Inferior parietal cortex (tissue), 1 donor: ENCODE data around the gene NBEAL1.
"Not testable (repeated sequence)": the region's sequence is repeated elsewhere in the genome, so short reads cannot be mapped to it uniquely, and the experiment has no call there.

ENCODE experiments used
- DNase-seq: peaks from one replicate; pipeline ENCODE4 v3.0.0-alpha.2; 2016; ENCODE audit errors: extremely low spot score

Gene NBEAL1

DNA sequence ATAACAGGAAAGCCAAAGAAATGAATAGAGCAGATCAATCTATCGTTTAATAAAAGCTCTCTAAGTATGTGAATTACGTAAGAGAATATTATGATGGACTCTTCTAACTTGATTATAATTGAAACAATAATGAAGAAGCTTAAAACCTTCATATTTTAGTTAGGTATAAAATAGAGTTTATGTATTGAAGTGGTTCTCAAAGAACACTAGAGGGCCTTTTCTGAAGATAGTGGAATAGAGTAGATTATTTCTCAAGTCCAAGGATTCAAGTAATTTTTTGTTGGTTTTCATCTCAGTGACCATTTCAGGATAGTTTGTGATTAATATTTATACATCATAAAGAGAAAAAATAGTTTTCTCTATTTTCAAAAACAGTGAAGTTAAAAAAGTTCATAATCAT, 97.7 kb downstream of the NBEAL1 start:
- no peak for DNase-seq

DNA sequence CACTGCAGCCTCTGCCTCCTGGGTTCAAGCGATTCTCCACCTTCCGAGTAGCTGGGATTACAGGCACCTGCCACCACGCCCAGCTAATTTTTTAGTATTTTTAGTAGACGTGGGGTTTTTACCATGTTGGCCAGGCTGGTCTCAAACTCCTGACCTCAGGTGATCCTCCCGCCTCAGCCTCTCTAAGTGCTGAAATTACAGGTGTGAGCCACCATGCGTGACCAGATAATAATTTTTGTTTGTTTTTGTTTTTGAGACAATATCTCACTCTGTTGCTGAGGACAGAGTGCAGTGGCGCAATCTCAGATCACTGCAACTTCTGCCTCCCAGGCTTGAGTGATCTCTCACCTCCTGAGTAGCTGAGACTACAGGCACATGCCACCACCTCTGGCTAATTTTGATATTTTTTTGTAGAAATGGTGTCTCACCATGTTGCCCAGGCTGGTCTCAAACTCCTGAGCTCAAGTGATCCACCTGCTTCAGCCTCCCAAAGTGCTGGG, 100.6 kb downstream of the NBEAL1 start:
- DNase-seq, result not testable (repeated sequence)

DNA sequence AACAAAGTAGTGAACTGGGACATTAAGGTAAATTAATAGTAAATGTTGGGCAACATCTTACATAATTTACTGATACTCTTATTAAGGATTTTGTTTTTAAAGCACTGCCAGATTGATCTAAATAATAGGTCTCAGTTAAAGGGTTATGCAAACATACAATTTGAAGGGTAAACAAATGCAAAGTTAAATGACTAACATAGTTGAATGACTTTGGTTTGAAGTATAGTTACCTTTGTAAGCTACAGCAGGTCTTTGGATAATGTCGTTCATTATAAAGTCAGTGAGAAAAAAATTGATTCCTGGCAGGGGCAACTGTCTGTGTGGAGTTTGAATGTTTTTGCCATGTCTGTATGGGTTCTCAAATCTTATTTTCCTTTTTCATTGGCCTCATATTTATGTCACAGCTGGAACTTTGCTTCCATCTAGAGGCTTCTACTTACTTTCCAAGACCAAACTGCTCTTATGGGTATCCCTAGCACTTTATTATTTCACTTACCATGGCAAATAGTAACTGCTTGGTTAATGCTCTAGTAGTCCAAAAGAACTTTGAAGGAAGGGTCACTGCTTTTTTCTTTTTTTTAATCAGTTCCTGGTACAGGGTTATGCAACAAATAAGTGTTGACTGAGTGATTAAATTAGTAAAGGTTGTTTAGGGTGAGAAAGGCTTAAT, 107.8 kb downstream of the NBEAL1 start:
- DNase-seq, result no peak

DNA sequence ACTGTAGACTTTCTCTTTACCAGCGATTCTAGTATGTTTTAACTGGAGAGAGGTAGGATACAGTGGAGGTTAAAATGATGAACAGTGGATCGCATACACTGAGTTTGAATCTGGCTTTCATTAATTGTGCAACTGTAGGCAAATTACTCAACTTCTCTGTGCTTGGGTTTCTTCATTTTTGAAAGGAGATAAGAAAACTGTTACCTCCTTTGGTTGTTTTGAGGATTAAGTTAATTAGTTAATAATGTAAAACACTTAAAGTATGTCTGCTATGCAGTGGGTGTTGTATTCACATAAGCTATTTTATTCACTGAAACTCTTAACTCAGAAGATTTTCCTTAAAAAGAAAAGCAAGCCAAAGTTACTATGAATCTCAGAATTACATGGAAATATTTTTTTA, 112.3 kb downstream of the NBEAL1 start:
- DNase-seq, result no peak

DNA sequence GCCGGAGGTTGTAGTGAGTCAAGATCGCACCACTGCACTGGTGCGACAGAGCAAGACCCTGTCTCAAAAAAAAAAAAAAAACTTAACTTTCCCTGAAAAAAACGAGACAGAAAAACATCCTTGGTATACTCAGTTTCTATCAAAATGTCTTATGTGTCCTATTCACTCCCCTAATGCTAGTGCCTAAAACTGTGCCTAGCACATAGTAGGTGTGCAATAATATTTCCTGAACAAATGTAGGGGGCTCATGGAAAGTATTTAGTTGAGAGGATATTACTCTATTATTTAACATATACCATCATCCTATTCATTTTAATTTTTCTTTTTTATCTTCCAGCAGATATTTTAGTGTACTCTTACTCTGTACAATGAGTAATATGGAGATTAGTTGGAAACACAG, 120.4 kb downstream of the NBEAL1 start:
- no peak for DNase-seq

DNA sequence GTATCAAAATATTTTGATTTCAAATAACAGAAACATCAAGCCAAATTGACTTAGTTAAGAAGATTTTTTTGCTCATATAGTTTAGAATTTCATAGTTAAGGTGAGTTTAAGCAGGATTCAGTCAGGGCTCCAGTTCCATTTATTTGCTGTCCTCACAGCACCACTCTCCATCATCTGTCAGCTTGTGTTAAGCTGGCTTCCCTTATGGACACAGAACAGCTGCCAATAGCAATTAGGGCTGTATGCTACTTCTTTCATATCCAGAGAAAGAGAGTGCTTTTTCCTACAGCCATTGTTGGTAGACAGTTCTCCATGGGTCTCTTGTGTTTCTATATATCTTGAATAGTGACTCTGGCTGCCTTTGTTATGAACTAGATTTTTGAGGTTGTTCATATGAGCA, 128.7 kb downstream of the NBEAL1 start:
- DNase-seq, result no peak

DNA sequence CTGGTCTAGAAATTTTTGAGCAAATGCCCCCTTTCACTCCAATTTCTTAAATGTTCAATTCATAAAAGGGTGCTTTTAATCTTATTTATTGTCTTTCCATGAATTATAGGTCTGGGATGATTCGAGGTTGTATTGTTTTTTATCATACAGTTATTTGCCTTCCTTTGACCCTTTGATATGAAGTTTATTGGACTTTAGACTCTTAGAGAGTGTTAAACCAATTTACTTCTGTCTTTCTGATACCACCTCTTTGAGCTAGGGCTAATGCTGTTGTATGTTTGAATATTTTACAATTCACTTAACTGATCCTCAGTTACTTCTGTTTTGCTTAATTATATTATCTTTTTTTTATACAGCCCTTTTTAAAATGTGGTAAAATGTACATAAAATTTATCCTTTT, 134.5 kb downstream of the NBEAL1 start:
- DNase-seq, result no peak

DNA sequence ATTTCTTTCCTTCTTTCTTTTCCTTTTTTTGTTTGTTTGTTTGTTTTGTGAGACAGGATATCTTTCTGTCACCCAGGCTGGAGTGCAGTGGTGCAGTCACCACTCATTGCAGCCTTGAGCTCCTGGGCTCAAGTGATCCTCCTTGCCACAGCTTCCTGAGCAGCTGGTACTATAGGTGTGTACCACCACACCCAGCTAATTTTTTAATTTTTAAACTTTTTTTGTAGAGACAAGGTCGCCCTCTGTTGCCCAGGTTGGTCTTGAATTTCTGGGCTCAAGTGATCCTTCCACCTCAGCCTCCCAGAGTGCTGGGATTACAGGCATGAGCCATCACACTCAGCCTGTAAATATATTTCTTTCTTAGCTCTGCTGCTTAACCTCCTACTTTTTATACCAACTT, 140.7 kb downstream of the NBEAL1 start:
- DNase-seq, result no peak

DNA sequence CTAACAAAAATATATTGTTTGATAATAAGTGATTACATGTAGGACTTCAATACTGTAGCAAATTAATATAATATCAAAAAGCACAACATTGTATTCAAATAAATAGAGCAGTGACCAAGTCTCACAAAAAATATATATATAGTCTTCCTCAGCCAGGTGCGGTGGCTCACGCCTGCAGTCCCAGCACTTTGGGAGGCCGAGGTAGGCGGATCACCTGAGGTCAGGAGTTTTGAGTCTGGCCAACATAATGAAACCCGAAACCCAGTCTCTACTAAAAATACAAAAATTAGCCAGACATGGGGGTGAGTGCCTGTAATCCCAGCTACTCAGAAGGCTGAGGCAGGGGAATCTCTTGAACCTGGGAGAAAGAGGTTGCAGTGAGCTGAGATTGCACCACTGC, 148.0 kb downstream of the NBEAL1 start:
- DNase-seq, result not testable (repeated sequence)

DNA sequence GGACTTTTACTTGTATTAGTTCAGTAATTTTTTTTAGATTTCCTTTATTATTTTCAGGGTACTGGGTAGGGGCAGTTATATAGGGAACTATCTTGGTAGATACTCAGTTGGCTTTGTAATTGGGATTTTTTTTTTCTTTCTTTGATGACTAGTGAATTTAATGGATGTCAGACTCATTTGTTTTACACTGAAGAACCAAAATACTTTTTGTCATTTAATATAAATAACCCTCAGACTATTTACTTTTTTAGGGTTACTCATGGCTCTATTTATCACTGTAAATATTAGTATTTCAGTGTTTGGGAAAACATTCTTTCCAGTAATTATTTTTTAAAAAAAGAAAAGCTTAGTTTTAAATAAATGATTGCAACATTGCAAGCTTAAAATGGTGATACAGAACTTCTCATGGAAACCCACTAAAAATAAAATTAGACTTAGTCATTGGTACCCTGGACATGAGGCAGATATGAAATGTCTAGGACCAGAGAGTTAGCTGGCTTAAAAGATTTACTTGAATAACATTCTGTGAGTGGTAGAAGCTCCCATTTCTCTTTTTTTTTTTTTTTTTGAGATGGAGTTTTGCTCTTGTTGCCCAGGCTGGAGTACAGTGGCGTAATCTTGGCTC, 149.7 kb downstream of the NBEAL1 start:
- DNase-seq, result no peak

DNA sequence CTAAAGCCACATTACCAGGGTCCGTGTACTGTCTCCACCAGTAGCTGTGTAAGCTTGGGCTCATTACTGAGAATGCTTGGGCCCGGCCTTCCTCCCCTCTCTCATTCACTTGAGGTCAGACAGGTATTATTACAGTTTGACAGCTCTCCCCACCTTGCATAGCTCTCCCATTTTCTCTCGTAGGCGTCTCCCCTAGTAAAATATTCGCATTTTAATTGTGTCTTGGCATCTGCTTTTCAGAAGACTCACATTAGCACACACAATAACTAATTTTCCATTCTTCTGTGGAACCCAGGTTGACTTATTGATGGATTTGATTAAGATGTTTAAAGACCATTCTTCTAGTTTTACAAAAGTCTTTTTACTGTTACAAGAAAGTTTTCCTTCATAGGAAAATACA, 153.1 kb downstream of the NBEAL1 start:
- no peak for DNase-seq

DNA sequence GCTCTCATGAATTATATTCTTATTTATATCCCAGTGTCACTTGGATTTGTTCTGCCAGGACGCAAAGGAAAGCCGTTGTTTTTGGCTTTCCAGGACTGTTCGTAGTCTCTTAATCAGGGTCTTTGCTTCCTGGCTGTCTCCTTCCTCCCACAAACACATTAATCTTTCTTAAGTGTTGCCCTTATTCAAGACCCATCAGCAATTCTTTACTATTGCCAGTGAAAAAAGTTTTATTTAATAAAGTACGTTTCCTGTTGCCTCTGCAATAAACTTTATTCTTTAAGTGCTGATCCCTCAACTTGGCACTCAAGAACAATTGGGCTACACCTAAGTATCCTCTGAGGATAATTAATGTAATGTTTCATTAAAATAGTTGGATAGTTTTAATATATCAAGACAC, 155.8 kb downstream of the NBEAL1 start:
- no peak for DNase-seq

DNA sequence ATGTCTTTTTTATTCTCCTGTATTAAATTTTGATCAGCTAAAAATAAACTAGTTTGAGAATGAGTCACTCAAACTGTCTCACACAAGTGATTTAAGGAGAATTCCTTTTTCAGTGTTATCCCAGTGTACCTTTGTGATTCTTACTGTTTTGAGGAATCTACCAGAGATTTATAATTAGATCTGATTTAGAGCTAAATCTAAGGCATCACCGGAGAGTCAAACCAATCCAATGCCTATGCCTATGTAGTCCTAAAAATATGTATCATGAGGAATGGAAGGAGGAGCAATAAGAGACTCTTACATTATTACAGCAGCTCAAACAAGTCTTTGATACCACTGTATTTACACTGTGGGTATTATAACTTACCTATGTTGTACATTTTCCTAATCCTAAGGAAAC, 160.7 kb downstream of the NBEAL1 start:
- no peak for DNase-seq

DNA sequence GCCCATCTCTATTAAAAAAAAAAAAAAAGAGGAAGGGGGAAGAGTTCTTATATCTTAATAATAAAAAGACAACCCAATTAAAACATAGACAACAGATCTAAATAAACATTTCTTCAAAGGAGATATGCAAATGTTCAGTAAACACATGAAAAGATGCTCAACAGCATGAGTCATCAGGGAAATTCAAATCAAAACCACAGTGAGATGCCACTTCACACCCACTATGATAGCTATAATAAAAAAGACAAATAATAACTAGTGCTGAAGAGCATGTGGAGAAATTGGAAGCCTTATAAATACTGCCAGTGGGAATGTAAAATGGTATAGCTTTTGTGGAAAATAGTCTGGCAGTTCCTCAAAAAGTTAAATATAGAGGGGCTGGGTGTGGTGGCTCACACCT, 162.7 kb downstream of the NBEAL1 start:
- DNase-seq, result no peak

DNA sequence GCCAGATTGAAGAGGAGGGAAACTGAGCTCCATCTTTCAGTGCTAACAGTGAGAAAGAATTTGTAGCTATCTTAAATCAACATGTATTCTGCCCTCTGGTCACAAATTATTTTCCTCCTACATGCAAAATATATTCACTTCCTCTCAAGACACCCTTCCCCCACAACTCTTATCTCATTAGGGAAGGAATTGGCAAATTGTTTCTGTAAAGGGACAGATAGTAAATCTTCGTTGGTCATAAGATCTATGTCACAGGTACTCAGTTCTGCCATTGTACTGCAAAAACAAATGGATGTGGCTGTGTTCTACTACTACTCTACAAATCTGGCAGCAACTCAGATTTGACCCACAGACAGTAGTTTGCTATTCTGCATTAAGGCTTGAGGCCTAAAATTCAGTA, 171.2 kb downstream of the NBEAL1 start:
- DNase-seq, result no peak

DNA sequence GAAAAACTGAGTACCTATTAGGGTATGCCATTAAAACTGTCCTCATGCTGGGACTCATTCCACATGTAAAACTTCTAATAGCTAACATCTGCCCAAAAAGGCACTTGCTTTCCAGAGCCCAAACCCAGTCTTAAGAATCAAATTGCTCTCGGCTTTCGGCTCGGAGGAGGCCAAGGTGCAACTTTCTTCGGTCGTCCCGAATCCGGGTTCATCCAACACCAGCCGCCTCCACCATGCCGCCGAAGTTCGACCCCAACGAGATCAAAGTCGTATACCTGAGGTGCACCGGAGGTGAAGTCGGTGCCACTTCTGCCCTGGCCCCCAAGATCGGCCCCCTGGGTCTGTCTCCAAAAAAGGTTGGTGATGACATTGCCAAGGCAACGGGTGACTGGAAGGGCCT, 175.9 kb downstream of the NBEAL1 start:
- not testable (repeated sequence) for DNase-seq

DNA sequence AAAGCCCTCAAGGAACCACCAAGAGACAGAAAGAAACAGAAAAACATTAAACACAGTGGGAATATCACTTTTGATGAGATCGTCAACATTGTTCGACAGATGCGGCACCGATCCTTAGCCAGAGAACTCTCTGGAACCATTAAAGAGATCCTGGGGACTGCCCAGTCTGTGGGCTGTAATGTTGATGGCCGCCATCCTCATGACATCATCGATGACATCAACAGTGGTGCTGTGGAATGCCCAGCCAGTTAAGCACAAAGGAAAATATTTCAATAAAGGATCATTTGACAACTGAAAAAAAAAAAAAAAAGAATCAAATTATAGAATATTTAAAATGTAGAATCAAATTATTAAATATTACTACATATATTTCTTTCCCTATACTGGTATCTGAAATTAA, 176.4 kb downstream of the NBEAL1 start:
- DNase-seq, result not testable (repeated sequence)

DNA sequence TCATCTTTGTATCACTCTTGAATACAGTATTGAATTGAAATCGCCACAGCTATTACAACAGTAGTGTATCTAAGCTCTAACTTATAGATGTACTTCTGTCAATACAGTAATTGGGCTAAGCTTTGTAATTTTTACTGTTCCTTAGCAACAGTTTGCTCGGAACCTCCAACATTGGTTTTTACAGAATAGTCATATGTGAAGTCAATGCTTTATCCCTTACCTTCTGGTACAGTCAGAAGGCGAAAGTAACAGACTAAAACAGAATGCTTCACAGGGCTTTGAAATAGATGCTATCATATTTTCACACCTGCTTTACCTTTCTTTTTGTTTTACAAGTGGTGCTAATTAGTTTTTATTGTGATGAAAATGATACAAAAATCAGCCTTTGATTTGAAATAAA, 177.3 kb downstream of the NBEAL1 start:
- no peak for DNase-seq

DNA sequence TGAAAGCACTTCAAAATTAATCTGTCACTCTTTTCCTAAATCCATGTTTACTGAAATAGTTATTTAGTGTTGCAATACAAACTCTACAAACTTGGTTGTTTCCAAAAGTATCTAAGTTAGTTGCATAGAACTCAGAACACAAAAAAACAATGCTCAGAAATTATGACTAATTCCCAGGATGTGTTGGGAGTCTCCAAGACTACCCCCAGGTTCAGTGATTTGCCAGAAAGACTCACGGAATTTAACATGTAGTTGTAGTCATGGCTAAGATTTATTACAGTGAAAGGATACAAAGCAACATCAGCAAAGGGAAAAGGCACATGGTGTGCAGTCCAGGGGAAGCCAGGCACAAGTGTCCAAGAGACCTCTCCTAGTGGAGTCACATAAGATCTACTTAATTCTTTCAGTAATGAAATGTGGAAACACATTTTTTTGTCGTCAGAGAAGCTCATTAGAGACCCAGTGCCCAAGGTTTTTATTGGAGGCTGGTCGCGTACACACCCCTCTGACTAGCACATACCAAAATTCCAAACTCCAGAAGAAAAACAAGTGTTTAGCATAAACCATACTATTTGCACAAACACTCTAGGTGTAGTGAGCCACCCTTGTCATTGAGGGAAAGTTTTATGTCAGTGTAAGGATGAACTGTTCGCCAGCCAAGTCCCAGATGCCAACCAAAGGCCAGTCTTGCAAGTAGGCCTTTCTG, 180.8 kb downstream of the NBEAL1 start:
- no peak for DNase-seq

DNA sequence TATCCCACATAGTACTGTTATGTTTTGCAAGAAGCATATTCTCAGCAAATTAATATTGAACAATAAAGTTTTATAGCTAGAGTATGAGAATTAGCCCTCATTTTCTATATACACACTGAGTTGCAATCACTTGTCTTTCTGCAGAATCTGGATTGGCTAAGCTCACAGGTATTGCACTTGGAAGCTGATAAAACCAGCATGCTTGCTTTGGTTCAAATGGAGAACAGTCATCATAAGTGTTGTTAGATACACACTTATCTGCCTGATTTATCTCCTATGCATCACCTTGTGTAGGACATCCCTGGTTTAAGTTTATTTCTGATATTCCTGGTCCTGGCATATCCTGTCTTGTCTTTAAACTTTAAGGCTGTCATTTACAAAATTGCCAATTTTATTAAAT, 186.2 kb downstream of the NBEAL1 start:
- DNase-seq, result no peak

DNA sequence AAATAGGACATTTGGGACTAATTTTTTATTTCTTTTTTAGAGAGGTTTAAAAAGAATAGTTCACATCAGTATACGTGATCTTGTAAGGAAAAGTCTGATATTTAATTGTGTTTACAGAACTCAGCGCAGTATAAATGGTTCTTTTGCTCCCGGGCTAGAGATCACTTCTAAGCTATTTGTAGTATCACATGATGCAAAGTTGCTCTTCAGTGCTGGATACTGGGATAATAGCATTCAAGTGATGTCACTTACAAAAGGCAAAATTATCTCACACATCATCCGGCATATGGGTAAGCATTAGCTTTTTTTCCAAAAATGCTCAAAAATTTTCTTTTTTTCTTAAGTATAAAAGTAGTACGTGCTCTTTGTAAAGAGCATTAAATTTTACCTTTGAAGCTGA, 186.8 kb downstream of the NBEAL1 start:
- DNase-seq, result no peak

DNA sequence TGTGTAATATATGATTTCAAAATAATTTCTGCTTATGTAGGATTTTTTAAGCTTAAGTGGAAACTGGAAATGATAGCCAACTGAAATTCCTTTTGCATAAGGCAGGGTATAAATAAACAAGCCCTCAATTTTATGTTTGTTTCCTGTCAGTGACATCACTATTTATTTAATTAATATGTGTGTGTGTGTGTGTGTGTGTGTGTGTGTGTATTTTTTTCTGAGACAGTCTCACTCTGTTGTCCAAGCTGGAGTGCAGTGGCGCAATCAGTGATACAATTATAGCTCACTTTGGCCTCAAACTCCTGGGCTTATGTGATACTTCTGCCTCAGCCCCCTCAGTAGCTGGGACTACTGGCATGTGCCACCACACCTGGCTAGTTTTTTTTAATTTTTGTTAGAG, 194.9 kb downstream of the NBEAL1 start:
- no peak for DNase-seq

DNA sequence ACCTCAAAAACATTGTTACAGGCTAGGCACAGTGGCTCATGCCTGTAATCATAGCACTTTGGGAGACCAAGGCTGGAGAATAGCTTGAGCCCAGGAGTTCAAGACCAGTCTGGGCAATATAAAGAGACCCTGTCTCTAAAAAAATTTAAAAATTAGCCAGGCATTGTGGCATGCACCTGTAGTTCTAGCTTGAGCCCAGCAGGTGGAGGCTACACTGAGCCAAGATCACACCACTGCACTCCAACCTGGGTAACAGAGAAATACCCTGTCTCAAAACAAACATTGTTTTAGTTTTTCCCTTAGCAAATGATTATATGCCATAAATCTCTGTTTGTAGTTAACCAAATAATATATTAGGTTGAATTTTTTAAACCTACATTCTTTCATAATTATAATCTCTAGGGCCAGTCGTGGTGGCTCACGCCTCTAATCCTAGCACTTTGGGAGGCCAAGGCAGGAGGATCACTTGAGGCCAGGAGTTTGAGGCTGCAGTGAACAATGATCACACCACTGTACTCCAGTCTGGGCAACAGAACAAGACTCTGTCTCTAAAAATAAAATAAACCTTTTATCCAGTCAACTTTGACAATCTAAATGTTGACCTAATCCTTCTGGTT, 210.9 kb downstream of the NBEAL1 start:
- DNase-seq, result no peak
